DMS153 treated with DMSO at 0.1 percent for 48 hours (cell line): ENCODE measurements around the gene UTP14C.
"Not testable (repeated sequence)": the region's sequence is repeated elsewhere in the genome, so short reads cannot be mapped to it uniquely, and the experiment has no call there.

Source experiments
- DNase-seq: peaks from one replicate; lab custom pipeline; 2025; ENCODE audit not compliant: unreplicated experiment; lab: John Stamatoyannopoulos, UW

The UTP14C gene, protein sequence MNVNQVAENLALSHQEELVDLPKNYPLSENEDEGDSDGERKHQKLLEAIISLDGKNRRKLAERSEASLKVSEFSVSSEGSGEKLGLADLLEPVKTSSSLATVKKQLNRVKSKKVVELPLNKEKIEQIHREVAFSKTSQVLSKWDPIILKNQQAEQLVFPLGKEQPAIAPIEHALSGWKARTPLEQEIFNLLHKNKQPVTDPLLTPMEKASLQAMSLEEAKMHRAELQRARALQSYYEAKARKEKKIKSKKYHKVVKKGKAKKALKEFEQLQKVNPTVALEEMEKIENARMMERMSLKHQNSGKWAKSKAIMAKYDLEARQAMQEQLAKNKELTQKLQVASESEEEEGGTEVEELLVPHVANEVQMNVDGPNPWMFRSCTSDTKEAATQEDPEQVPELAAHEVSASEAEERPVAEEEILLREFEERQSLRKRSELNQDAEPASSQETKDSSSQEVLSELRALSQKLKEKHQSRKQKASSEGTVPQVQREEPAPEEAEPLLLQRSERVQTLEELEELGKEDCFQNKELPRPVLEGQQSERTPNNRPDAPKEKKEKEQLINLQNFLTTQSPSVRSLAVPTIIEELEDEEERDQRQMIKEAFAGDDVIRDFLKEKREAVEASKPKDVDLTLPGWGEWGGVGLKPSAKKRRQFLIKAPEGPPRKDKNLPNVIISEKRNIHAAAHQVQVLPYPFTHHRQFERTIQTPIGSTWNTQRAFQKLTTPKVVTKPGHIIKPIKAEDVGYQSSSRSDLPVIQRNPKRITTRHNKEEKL

DNA sequence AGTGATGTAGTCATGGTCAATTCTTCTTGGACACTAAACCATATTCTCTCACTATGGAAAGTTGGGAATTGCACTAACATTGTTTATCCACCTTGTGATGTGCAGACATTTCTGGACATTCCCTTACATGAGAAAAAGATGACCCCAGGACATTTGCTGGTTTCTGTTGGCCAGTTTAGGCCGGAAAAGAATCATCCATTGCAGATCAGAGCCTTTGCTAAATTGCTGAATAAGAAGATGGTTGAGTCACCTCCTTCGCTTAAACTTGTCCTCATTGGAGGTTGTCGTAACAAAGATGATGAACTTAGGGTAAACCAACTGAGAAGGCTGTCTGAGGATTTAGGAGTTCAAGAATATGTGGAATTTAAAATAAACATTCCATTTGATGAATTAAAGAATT is at the start of gene UTP14C:
Gene UTP14C, plus strand, starts transcription at position 211 of the 400 bp plus-strand sequence. CDS start 4,114 bp downstream, outside the sequence.
- DNase-seq, result no peak

DNA sequence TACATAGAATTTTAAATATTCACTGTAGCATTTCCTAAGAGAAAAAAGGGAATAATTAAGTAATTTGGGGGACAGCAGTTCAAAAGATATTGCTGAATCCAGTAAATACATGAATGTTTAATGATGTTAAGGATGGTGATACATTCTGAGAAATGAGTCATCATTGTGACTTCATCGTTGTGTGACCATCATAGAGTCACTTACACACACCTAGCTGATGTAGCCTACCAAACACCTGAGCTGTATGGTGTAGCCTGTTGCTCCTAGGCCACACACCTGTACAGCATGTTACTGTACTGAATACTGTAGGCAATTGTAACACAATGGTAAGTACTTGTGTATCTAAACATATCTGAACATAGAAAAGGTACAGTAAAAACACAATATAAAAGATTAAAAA is 48.1 kb upstream of the UTP14C start:
- no peak for DNase-seq

GRCh38 chr13:51976890-51977289 is 47.6 kb upstream of the UTP14C start:
- DNase-seq, result no peak

- no peak for DNase-seq
Observed at GRCh38 chr13:51977625-51978024, 46.9 kb upstream of the UTP14C start.

- no peak for DNase-seq
Observed at GRCh38 chr13:51978796-51979556, 45.5 kb upstream of the UTP14C start.

- no peak for DNase-seq
Observed at GRCh38 chr13:51980908-51981307, 43.6 kb upstream of the UTP14C start.

- DNase-seq, result no peak
Observed at GRCh38 chr13:51981355-51981754, 43.1 kb upstream of the UTP14C start.

- not testable (repeated sequence) for DNase-seq
Observed at GRCh38 chr13:51983292-51983691, 41.2 kb upstream of the UTP14C start.

DNA sequence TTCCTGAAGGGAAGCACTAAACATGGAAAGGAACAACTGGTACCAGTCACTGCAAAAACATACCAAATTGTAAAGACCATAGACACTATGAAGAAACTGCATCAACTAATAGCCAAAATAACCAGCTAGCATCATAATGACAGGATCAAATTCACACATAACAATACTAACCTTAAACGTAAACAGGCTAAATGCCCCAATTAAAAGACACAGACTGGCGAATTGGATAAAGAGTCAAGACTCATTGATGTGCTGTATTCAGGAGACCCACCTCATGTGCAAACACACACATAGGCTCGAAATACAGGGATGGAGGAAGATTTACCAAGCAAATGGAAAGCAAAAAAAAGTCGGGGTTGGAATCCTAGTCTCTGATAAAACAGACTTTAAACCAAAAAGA is 39.6 kb upstream of the UTP14C start:
- not testable (repeated sequence) for DNase-seq

GRCh38 chr13:51988988-51989618 is 35.4 kb upstream of the UTP14C start:
- DNase-seq, result no peak

DNA sequence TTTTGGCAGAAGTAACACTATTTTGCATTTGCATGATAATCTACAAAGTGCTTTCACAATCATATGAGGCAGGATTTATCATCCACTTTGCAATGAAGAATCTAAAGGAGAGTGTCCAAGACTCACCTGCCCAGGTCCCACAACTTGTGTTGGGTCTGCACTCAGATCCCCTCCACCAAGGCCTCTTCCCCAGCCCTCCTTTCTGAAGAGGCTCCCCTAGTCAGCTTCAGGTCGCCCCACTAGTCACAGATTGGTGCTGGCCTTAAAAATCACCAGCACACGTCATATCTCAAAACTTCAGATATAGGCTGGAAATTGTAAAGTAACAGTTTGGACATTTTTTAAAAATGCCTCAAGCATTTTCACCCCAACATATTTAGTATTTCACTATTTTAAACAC is 30.8 kb upstream of the UTP14C start:
- DNase-seq, result no peak

- DNase-seq, result no peak
Observed at GRCh38 chr13:51995677-51996551, 28.6 kb upstream of the UTP14C start.

GRCh38 chr13:51996641-51997040 is 27.9 kb upstream of the UTP14C start:
- DNase-seq, result no peak

- DNase-seq, result no peak
Observed at GRCh38 chr13:51997186-51997585, 27.3 kb upstream of the UTP14C start.

GRCh38 chr13:51997641-51998330 is 26.7 kb upstream of the UTP14C start:
- no peak for DNase-seq

DNA sequence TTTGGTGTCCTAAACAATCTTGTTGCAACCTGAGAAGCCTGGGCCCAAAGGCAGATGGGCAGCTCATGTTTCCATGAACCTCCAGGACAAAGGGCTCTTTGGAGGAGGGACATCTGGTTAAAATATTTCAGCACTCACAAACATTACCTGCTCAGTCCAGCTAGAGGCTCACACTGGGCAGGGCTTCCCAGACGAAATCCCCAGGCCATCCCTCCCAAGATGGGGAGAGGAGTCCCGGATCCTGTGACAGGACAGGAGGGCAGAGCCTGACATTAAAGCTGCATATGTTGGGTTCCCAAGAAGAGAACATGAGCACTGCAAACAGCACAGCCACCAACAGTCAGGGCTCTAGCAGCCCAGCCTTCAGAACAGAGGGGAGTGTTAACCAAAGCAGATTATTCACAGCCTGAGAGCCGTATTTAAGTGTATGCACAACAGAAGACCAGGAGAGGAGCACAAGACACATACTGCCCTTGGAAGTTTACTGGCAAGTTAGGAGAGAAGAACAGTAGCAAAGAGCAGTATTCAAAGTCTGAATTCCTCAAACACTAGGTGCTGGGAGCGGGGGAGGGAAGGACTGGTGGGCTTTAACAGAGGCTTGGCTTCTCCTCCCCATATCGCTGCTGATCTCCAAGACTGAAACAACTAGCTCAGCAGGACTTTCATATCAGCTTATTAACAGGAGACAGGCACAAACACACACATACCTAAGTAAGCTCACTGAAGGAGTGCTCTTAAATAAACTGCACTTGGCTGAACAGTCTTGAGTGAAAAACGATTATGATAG is 25.6 kb upstream of the UTP14C start:
- DNase-seq, result no peak

GRCh38 chr13:51999510-51999911 is 25.0 kb upstream of the UTP14C start:
- DNase-seq, result no peak

GRCh38 chr13:51999921-52000320 is 24.6 kb upstream of the UTP14C start:
- DNase-seq, result no peak
